ENCODE measurements around the gene ECHDC3. TPM values are rescaled to one million over a fixed set of nuclear protein-coding genes. Genes with fewer than 3 reads are reported as not detected.

The ECHDC3 gene
- total and polyA plus RNA-seq, 2 of the 8 experiments (the other 6 are each of a cell fraction or from before 2014, with no cell fraction given): 15.6 to 19.9 TPM

- Histone ChIP-seq H3K23me2 (ENCODE audit: low read depth, low read length) (peaks cover 3% of the 10 kb centered on the region; the same call in 1 of the 2 replicates), H2BK5ac (ENCODE audit: low read depth, low read length) (no peak overlapping the region), H3K27ac (ENCODE audit: low read depth, low read length) (no peak overlapping the region), H4K91ac (replicated peaks; ENCODE audit: insufficient read length, low read length) (no peak overlapping the region), H4K8ac (ENCODE audit: extremely low read depth, insufficient read depth, low read length) (no peak overlapping the region), H3K23ac (ENCODE audit: insufficient read length) (no peak overlapping the region), H3K36me3 (ENCODE audit: control insufficient read depth in 2 of 4, insufficient read depth in 4 of 4, low read length in 3 of 4) (peaks cover 0 to 6% (median 0%) of the 10 kb centered on the region in 4 experiments; a peak in 1 of 8 replicates), H2BK12ac (ENCODE audit: low read depth, low read length) (no peak overlapping the region), H3K4me1 (replicated peaks in 1 of 4; ENCODE audit: control insufficient read depth in 3 of 4, insufficient read depth in 4 of 4, low read length in 3 of 4) (peaks cover 0 to 3% (median 0%) of the 10 kb centered on the region in 4 experiments; a peak in 3 of 7 replicates), H3K9me3 (ENCODE audit: insufficient read depth in 2 of 2, low read depth in 1 of 2, low read length in 1 of 2) (no peaks in the 10 kb centered on the region), H2AFZ (ENCODE audit: low read length) (no peak overlapping the region), H2AK5ac (ENCODE audit: low read depth, low read length) (no peak overlapping the region), H3K79me1 (ENCODE audit: low read depth, low read length) (no peaks in the 10 kb centered on the region; the same call in 1 of the 2 replicates), H4K5ac (ENCODE audit: insufficient read length, low read depth, low read length) (no peak overlapping the region), H3K9ac (replicated peaks in 1 of 4; ENCODE audit: extremely low read depth in 1 of 4, low read depth in 3 of 4, low read length in 3 of 4) (no peak overlapping the region), H3K4me3 (ENCODE audit: extremely low read depth in 1 of 4, insufficient read depth in 2 of 4, low read depth in 3 of 4, low read length in 4 of 4) (no peak overlapping the region), H3K4ac (replicated peaks; ENCODE audit: insufficient read length, low read depth, low read length) (no peak overlapping the region), H3K4me2 (ENCODE audit: insufficient read depth in 1 of 2, low read depth in 2 of 2, low read length in 2 of 2) (no peak overlapping the region), H2BK120ac (replicated peaks; ENCODE audit: low read depth, low read length) (no peak overlapping the region), H4K20me1 (replicated peaks in 1 of 2; ENCODE audit: control insufficient read depth in 1 of 2, insufficient read depth in 2 of 2, low read length in 2 of 2) (no peaks in the 10 kb centered on the region), H3K18ac (ENCODE audit: extremely low read depth, low read length) (no peak overlapping the region), H2BK20ac (ENCODE audit: low read length) (no peak overlapping the region), H3K14ac (ENCODE audit: insufficient read length) (no peak overlapping the region), H3K27me3 (replicated peaks in 1 of 4; ENCODE audit: control insufficient read depth in 3 of 4, extremely low read depth in 1 of 4, insufficient read depth in 3 of 4, low read length in 3 of 4) (no peaks in the 10 kb centered on the region), H2BK15ac (ENCODE audit: low read length) (no peak overlapping the region), H3K56ac (replicated peaks; ENCODE audit: insufficient read length, low read depth, low read length) (no peak overlapping the region), H3K79me2 (ENCODE audit: control insufficient read depth in 1 of 2, insufficient read depth in 2 of 2, low read length in 2 of 2) (no peaks in the 10 kb centered on the region)
- POLR2A ChIA-PET (ENCODE audit: partially characterized antibody): no interaction called here
- CTCF ChIA-PET (ENCODE audit: partially characterized antibody): interaction anchor here (0.9 to 2.5 kb wide), 2 partner anchors 11 to 22 kb away, joined by 4 to 20 read pairs; no protein-coding TSS in a partner anchor
- DNase-seq (ENCODE audit: low read depth in 1 of 2, low spot score in 2 of 2) (no peak), FAIRE-seq (no peak)
- TF ChIP-seq RBBP5 (IDR thresholded peaks at IDR 0.05; ENCODE audit: borderline replicate concordance, low read depth, low read length) (no peak), MAFK (IDR thresholded peaks at IDR 0.05; ENCODE audit: low read depth, low read length) (no peak), CHD1 (IDR thresholded peaks at IDR 0.05; ENCODE audit: low read depth, low read length) (no peak)
- 80% methylated on average over 13 of the region's 13 CpGs; no CpG with 5 or more reads in 1 of the 2 experiments for WGBS, 2 experiments (ENCODE audit: extremely low coverage in 1 of 2, insufficient coverage in 1 of 2, insufficient read length in 1 of 2, insufficient replicate concordance in 2 of 2, low coverage in 1 of 2, low lambda C conversion rate in 2 of 2, missing lambda C conversion rate in 1 of 2)
Measured at GRCh38 chr10:11746883-11747539, 4.8 kb downstream of the ECHDC3 start.

All from H1 (cell line).